Dermis microvascular lymphatic vessel endothelial cell (primary cell): ENCODE measurements around the gene FAM110A. TPM values are rescaled to one million over a fixed set of nuclear protein-coding genes. Genes with fewer than 3 reads are reported as not detected.
A peak's percentile ranks its signal among the peaks of the same experiment; 100 is the strongest.
"Not testable (repeated sequence)": the region's sequence is repeated elsewhere in the genome, so short reads cannot be mapped to it uniquely, and the experiment has no call there.

Experiments
- DNase-seq, 2 donors: peaks; one replicate each; pipeline versions ENCODE4 v3.0.0 to v3.0.0-alpha.2; 2010; ENCODE audit warnings: low read depth in 2 of 2
- total RNA-seq: library from RNA; depleted of rRNA; stranded (reverse); fragments of >200 nt; gene quantifications from 2 replicates; pipeline ENCODE4 v1.2.1, GENCODE V29; 2014

The FAM110A gene
- total RNA-seq, 1 donor from 2014 or later, result 1.3 TPM

- DNase-seq, result no peak
These were observed 8.3 kb downstream of the FAM110A start for GRCh38 chr20:841568-842546.

GRCh38 chr20:842547-842940, 9.0 kb downstream of the FAM110A start:
- no peak for DNase-seq

- no peak for DNase-seq
These were observed 10.4 kb downstream of the FAM110A start for GRCh38 chr20:843912-844311.

DNA sequence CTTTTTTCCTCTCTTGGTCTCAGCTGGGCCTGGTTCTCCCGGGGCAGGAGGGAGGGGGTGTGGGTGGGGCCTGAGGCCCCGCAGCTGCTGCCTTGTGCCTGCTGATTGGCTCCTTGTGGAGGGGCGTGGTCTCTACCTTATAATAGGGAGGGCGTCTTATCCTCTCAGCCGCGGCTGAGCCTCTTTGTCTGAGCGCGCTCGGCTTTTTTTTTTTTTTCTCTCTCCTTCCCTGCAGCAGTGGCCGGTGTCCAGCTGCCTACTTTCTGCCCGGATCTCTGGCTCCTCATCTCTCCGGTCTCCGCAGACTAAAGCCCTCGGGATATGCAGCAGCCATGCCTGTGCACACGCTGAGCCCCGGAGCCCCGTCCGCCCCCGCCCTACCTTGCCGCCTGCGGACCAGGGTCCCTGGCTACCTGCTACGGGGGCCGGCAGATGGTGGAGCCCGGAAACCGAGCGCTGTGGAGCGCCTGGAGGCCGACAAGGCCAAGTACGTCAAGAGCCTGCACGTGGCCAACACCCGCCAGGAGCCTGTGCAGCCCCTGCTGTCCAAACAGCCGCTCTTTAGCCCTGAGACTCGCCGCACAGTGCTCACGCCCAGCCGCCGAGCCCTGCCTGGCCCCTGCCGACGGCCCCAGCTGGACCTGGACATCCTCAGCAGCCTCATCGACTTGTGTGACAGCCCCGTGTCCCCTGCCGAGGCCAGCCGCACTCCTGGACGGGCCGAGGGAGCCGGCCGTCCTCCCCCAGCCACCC, 11.1 kb downstream of the FAM110A start:
- peak; percentile 59 to 92 for DNase-seq

DNA sequence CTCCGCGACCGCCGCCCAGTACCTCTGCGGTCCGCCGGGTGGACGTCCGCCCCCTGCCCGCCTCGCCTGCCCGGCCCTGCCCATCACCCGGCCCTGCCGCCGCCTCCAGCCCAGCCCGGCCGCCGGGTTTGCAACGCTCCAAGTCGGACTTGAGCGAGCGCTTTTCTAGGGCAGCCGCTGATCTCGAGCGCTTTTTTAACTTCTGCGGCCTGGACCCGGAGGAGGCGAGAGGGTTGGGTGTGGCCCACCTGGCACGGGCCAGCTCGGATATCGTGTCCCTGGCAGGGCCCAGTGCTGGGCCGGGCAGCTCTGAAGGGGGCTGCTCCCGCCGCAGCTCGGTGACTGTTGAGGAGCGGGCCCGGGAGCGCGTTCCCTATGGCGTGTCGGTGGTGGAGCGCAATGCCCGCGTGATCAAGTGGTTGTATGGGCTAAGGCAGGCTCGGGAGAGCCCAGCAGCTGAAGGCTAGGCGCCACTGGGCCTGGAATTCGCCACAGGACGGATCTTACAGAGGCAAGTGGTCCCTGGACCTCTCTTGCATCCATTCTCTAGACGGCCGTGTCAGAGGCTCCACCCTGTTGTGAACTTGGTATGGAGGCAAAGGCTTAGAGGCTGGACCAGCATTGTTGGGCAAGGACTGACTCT, 11.8 kb downstream of the FAM110A start:
- DNase-seq, result no peak

GRCh38 chr20:845941-846893, 12.7 kb downstream of the FAM110A start:
- no peak for DNase-seq

DNA sequence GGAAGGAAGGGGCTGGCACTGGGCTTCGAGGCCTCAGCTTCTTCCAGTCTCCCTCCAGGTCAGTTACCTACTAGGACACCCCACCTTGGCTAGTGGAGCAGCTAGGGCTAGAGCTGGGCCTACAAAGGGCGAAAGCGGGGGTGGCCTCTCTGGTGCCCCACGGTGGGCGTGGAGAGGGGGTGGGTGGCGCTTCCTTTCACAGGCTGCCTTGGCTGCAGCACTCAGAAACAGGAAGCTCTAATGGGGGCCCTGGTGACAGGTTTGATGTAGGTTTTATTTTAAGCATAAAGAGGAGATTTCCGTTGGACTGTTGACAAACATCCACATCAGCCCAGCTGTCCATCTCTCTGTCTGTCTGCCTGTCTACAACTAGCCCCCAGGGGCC, 13.4 kb downstream of the FAM110A start:
- DNase-seq, result peak in 1 of 2 donors; percentile 10

DNA sequence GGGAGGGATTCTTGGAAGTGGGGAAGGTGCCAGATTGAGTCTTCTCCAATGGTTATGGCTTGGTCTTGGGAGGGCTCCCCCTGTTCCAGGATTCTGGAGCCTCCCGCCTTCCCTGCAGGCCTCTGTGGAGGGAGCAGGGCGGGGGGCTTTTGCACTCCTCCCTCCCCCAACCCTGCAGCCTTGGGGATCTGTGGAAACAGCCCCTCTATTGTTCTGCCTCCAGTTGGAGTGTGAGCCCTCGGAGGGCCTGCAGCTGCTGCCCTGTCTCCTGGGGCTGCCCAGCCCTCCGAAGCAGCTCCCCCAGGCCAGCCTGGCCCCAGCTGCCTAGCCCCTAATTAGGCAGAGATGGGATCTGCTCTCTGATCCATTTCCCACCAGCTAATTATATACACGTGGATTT, 14.7 kb downstream of the FAM110A start:
- no peak for DNase-seq

DNA sequence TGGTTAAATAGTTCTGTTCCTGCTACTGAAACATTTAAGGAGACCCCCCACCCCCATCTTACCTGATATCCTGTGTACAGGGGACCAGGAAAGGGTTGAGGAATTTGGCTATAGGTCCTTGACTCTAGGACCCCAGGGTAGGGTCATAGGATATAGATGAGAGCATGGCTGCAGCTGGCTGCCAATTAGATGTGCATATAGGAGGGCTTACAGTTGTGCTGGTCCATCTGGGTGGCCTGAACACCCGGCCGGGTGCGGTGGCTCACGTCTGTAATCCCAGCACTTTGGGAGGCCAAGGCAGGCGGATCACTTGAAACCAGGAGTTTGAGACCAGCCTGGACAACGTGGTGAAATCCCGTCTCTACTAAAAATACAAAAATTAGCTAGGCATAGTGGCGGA, 15.2 kb downstream of the FAM110A start:
- DNase-seq, result not testable (repeated sequence)

GRCh38 chr20:853406-853996, 20.0 kb downstream of the FAM110A start:
- no peak for DNase-seq

GRCh38 chr20:854601-855000, 21.1 kb downstream of the FAM110A start:
- no peak for DNase-seq

GRCh38 chr20:855466-856360, 22.2 kb downstream of the FAM110A start:
- no peak for DNase-seq

GRCh38 chr20:856361-856775, 22.9 kb downstream of the FAM110A start:
- DNase-seq, result peak in 1 of 2 donors; percentile 27

DNA sequence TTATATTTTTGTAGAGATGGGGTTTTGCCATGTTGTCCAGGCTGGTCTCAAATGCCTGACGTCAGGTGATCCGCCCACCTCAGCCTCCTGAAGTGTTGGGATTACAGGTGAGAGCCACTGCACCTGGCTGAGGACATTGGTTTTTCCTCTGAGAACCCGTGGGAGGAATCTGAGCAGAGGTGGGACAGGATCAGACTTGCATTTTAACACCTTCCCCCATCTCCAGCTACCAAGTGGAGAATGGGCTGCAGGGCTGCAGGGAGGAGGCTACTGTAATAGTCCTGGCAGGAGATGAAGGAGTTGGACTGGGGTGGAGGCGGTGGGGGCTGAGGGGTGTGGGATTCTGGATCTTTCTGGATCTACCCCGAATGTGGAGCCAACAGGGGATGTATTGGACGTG, 24.5 kb downstream of the FAM110A start:
- no peak for DNase-seq

DNA sequence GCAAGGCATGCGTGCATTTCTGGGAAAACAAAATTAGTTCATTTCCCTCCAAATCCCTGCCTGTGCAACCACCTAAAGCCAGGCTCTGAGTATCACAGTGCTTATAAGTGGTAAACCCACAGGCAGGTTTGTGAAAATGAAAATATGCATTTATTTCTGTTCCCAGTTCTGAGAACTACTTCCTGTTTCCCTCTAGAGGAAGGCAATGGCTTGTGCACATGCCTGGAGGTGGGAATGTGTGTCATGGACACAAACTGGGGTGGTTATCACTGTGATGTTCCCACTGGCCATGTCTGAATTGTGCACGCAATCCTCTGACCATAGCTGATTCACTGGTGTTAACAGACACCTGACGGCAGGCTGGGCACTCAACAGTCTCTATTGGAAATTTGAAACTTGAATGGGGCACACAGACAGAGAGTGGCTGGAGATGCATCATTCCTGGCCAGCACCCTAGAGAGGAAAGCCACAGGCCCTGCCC, 26.3 kb downstream of the FAM110A start:
- no peak for DNase-seq

GRCh38 chr20:860891-861290, 27.4 kb downstream of the FAM110A start:
- no peak for DNase-seq

- no peak for DNase-seq
These were observed 31.9 kb downstream of the FAM110A start for GRCh38 chr20:865440-865839.

DNA sequence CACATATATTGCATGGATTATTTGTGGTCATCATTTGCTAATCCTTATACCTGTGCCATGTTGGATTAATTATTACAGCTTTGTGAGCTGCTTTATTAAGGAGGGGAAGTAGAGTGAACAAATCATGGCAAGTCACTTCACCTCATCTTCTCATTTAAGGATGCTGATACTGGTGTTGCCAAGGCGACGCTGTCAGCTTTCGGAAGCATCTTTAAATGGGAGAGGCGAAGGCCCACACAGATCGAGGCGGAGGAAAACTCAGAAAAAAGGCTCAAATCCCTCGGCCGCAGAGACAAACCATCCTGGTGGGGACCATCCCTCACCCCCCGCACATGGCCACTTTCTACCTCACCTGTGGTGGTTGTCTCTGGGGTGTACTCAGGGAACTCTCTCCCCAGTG, 34.8 kb downstream of the FAM110A start:
- DNase-seq, result no peak

DNA sequence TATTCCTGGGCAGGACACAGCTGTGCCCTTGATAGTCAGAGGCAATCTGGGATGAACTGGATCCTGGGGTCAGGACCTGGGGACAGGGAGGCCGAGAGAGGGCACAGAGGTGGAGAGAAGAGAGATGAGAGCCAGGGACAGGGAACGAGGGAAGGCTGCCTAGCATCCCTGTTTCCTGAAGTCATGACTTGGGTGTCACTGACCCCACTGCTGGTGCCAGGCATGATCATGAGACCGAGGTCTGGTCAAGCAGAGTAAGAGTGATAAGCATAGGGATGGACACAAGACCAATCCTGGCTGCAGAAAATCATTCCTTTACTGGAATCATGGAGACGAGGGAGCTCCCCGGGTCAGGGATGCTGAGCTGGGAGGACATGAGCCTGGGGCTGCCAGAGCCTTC, 36.1 kb downstream of the FAM110A start:
- no peak for DNase-seq
